Endothelial cell of umbilical vein (primary cell): ENCODE results near the gene NHLH2.

ENCODE experiments used
- EZH2 ChIP-seq: IDR thresholded peaks from 2 replicates; pipeline ENCODE4 v1.6.1; 2012; ENCODE audit warnings: borderline replicate concordance, low read depth, mild to moderate bottlenecking, moderate library complexity, low read length, inconsistent platforms; ENCODE audit not compliant: severe bottlenecking
- FOS ChIP-seq: IDR thresholded peaks from 2 replicates; pipeline ENCODE4 v1.6.1; 2011; ENCODE audit warnings: mild to moderate bottlenecking, low read length, moderate library complexity, borderline replicate concordance; ENCODE audit not compliant: insufficient read depth
- GATA2 ChIP-seq: IDR thresholded peaks from 2 replicates; pipeline ENCODE4 v1.7.0; 2011; ENCODE audit warnings: low read depth, mild to moderate bottlenecking, moderate library complexity, mixed read lengths, low read length; ENCODE audit not compliant: insufficient read length, insufficient read depth
- JUN ChIP-seq: IDR thresholded peaks from 2 replicates; pipeline ENCODE4 v1.6.1; 2011; ENCODE audit warnings: borderline replicate concordance, low read depth; ENCODE audit not compliant: insufficient read length, insufficient read depth
- POLR2A ChIP-seq: IDR thresholded peaks from 2 replicates; pipeline ENCODE4 v1.6.1; 2012; ENCODE audit warnings: low read depth, mild to moderate bottlenecking, control low read depth, low read length
- POLR2AphosphoS5 ChIP-seq: IDR thresholded peaks from 2 replicates; pipeline ENCODE4 v1.6.1; 2012; ENCODE audit warnings: low read depth, mild to moderate bottlenecking, control low read depth, low read length, moderate library complexity; ENCODE audit not compliant: insufficient read depth
- TF ChIP-seq, protein P1 (sequence below), 2 donors: IDR thresholded peaks; 1 replicate in 1 of 2; 2 replicates in 1 of 2; pipeline ENCODE4 v1.5.1; 2011; ENCODE audit warnings: low read length in 2 of 2, mild to moderate bottlenecking in 2 of 2, moderate library complexity in 2 of 2, control low read depth in 1 of 2, inconsistent platforms in 1 of 2, low read depth in 1 of 2; ENCODE audit not compliant: insufficient read depth in 1 of 2; ENCODE audit errors: extremely low read depth in 1 of 2
- TF ChIP-seq, protein P2 (sequence below): IDR thresholded peaks from 2 replicates; pipeline ENCODE4 v1.6.1; 2011; ENCODE audit not compliant: insufficient read depth, insufficient read length

DNA sequence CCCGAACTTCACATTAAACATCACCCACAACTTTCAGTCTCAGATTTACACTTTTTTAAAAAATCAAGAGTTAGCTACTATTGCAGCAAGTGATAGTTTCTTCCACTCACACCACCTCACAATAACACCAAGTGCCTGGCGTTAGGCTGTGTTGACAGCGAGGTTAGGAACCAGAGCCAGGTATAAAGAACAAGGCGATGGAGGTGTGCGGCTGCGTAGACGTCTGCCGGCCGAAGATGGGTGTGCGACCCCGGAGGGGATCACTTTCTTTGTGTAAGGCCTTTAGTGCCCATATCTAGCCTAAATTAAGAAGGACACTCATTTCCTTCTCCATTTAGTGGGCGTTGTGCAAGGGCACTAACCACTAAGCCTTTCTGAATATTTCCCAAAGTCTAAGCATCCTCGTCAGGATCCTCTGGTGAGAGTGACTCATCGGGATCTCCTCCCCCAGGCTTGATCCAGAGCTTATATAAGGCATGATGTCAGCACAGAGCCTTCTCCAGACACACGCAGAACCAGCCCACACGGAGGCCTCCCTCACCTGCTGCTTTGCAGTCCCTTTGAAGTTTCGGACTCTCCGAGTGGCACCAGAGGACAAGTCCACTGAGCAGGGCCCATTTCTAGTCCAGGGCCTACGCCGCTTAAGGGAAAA lies 11.8 kb downstream of the NHLH2 start:
- TF ChIP-seq POLR2AphosphoS5 = no peak
- TF ChIP-seq, protein P1, sequence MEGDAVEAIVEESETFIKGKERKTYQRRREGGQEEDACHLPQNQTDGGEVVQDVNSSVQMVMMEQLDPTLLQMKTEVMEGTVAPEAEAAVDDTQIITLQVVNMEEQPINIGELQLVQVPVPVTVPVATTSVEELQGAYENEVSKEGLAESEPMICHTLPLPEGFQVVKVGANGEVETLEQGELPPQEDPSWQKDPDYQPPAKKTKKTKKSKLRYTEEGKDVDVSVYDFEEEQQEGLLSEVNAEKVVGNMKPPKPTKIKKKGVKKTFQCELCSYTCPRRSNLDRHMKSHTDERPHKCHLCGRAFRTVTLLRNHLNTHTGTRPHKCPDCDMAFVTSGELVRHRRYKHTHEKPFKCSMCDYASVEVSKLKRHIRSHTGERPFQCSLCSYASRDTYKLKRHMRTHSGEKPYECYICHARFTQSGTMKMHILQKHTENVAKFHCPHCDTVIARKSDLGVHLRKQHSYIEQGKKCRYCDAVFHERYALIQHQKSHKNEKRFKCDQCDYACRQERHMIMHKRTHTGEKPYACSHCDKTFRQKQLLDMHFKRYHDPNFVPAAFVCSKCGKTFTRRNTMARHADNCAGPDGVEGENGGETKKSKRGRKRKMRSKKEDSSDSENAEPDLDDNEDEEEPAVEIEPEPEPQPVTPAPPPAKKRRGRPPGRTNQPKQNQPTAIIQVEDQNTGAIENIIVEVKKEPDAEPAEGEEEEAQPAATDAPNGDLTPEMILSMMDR (IDR thresholded peaks at IDR 0.05; ENCODE audit: extremely low read depth in 1 of 2, insufficient read depth in 1 of 2, low read depth in 1 of 2, low read length in 2 of 2) = no peak
- no peak for TF ChIP-seq POLR2A
- TF ChIP-seq EZH2 = no peak
- TF ChIP-seq, protein P2, sequence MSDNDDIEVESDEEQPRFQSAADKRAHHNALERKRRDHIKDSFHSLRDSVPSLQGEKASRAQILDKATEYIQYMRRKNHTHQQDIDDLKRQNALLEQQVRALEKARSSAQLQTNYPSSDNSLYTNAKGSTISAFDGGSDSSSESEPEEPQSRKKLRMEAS = no peak
- no peak for TF ChIP-seq GATA2
- TF ChIP-seq JUN = no peak
- TF ChIP-seq FOS = no peak
